A673 (cell line): ENCODE measurements around the gene INPP5E.

Experiments
- CTCF ChIP-seq: fragments of 300-800, 200-600 bp; sonication (generic); conservative IDR thresholded peaks from 2 replicates; pipeline ENCODE4 v1.5.1; 2017; ENCODE audit warnings: low read depth, mild to moderate bottlenecking, antibody characterized with exemption, low read length, moderate library complexity, mixed read lengths
- EZH2 ChIP-seq: fragments of 200-600 bp; sonication (generic); IDR thresholded peaks from 2 replicates; pipeline ENCODE4 v1.6.1; 2017; ENCODE audit warnings: borderline replicate concordance, low read depth, mild to moderate bottlenecking, mixed read lengths, antibody characterized with exemption, low read length; ENCODE audit not compliant: poor library complexity, severe bottlenecking

GRCh38 chr9:136405481-136405880 lies 34.2 kb downstream of the INPP5E start:
- TF ChIP-seq CTCF: no peak
- TF ChIP-seq EZH2: no peak
